ENCODE measurements around the gene VASN.

GRCh38 chr16:4327386-4328045 is 44.1 kb upstream of the VASN start:
- TF ChIP-seq POLR2AphosphoS5 (IDR thresholded peaks at IDR 0.05; ENCODE audit: low read depth, low read length) (no peak), SIN3A (IDR thresholded peaks at IDR 0.05; ENCODE audit: borderline replicate concordance, insufficient read depth, low read length) (no peak), TAF1 (IDR thresholded peaks at IDR 0.05; ENCODE audit: borderline replicate concordance, insufficient read depth, low read length) (no peak), FOXP2 (optimal IDR thresholded peaks at IDR 0.05; ENCODE audit: borderline replicate concordance, extremely low read depth, extremely low read length, insufficient read depth) (no peak)
- TF ChIP-seq, protein P1, sequence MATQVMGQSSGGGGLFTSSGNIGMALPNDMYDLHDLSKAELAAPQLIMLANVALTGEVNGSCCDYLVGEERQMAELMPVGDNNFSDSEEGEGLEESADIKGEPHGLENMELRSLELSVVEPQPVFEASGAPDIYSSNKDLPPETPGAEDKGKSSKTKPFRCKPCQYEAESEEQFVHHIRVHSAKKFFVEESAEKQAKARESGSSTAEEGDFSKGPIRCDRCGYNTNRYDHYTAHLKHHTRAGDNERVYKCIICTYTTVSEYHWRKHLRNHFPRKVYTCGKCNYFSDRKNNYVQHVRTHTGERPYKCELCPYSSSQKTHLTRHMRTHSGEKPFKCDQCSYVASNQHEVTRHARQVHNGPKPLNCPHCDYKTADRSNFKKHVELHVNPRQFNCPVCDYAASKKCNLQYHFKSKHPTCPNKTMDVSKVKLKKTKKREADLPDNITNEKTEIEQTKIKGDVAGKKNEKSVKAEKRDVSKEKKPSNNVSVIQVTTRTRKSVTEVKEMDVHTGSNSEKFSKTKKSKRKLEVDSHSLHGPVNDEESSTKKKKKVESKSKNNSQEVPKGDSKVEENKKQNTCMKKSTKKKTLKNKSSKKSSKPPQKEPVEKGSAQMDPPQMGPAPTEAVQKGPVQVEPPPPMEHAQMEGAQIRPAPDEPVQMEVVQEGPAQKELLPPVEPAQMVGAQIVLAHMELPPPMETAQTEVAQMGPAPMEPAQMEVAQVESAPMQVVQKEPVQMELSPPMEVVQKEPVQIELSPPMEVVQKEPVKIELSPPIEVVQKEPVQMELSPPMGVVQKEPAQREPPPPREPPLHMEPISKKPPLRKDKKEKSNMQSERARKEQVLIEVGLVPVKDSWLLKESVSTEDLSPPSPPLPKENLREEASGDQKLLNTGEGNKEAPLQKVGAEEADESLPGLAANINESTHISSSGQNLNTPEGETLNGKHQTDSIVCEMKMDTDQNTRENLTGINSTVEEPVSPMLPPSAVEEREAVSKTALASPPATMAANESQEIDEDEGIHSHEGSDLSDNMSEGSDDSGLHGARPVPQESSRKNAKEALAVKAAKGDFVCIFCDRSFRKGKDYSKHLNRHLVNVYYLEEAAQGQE (IDR thresholded peaks at IDR 0.05; ENCODE audit: insufficient read depth in 1 of 2, low read depth in 2 of 2, low read length in 2 of 2): no peak

Measured in PFSK-1 (cell line).